ENCODE measurements around the gene GRID1.

GRCh38 chr10:85934586-85934985 lies 432.0 kb downstream of the GRID1 start:
- no peak for TF ChIP-seq POLR2A (IDR thresholded peaks at IDR 0.05; ENCODE audit: low read depth, low read length)
- no peak for TF ChIP-seq POLR2AphosphoS5 (IDR thresholded peaks at IDR 0.05; ENCODE audit: low read depth, low read length)

Measured in GM12891 (cell line).